Measurements from ENCODE around the gene ATP6V0D1. TPM values are rescaled to one million over a fixed set of nuclear protein-coding genes. Genes with fewer than 3 reads are reported as not detected.

Gene ATP6V0D1
- polyA plus RNA-seq, 2 of the 4 experiments (the other 2 are of a cell fraction) = 45.7 to 103 TPM

DNA sequence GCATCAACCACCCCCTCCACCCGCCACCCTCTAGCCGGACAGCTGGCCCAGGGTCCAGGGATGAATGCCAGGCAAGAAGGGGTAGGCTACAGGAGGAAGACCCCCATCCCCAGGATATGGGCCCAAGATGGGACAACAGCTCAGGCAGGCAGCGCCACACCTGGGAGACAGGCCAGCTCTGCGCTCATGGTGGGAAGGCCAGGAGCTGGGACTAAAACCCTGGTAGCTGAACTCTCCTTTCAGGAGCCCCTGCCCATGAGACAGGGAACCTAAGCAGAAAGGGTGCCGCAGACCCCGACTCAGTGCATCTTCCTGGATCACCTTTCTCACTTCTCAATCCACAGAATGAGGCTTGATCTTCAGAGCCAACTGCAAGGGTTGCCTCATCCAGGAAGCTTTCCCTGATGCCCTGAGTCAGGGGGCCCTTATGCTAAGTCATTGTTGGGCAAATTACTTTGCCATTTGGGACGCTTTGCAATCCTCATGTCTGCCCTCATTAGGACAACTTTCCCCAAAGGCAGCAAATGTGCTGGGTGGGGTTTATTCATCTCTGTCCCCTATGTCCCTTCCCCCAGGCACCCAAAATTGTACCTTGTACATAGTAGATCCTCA is 73.7 kb downstream of the ATP6V0D1 start:
- no peak overlapping the region for H3K4me3 ChIP-seq
- DNase-seq (ENCODE audit: low read depth in 1 of 2, low spot score in 1 of 2) (no peak), FAIRE-seq (no peak), ATAC-seq (no peak; a peak in 1 of 6 replicates)
- H3K4me2 ChIP-seq = no peak overlapping the region
- TF ChIP-seq MAZ (IDR thresholded peaks at IDR 0.05; ENCODE audit: borderline replicate concordance, low read depth, low read length) (no peak), HOXA7 (CRISPR knock-in tag; IDR thresholded peaks at IDR 0.05) (no peak), EP300 (IDR thresholded peaks at IDR 0.05) (no peak), HOXB13 (CRISPR knock-in tag; IDR thresholded peaks at IDR 0.05; ENCODE audit: low read depth) (no peak), EHF (CRISPR knock-in tag; IDR thresholded peaks at IDR 0.05) (no peak), PHF8 (IDR thresholded peaks at IDR 0.05; ENCODE audit: borderline replicate concordance, low read depth) (no peak), RNF2 (IDR thresholded peaks at IDR 0.05; ENCODE audit: borderline replicate concordance, low read depth) (no peak), ZNF302 (CRISPR knock-in tag; IDR thresholded peaks at IDR 0.05) (no peak), CEBPB (IDR thresholded peaks at IDR 0.05) (no peak), NR3C1 (IDR thresholded peaks at IDR 0.05) (no peak), SREBF2 (IDR thresholded peaks at IDR 0.05) (no peak), JUNB (IDR thresholded peaks at IDR 0.05) (no peak), FOXS1 (CRISPR knock-in tag; IDR thresholded peaks at IDR 0.05) (no peak), NPAS2 (CRISPR knock-in tag; IDR thresholded peaks at IDR 0.05; ENCODE audit: borderline replicate concordance) (no peak), RCOR1 (IDR thresholded peaks at IDR 0.05; ENCODE audit: low read depth, low read length) (no peak), RAD21 (conservative IDR thresholded peaks at IDR 0.05 in 1 of 2, IDR thresholded peaks at IDR 0.05 in 1 of 2) (no peak)
- TF ChIP-seq, protein P1, sequence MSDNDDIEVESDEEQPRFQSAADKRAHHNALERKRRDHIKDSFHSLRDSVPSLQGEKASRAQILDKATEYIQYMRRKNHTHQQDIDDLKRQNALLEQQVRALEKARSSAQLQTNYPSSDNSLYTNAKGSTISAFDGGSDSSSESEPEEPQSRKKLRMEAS (IDR thresholded peaks at IDR 0.05) = no peak
- TF ChIP-seq, protein P2, sequence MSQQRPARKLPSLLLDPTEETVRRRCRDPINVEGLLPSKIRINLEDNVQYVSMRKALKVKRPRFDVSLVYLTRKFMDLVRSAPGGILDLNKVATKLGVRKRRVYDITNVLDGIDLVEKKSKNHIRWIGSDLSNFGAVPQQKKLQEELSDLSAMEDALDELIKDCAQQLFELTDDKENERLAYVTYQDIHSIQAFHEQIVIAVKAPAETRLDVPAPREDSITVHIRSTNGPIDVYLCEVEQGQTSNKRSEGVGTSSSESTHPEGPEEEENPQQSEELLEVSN (IDR thresholded peaks at IDR 0.05; ENCODE audit: borderline replicate concordance, low read depth) = no peak
- TF ChIP-seq, protein P3, sequence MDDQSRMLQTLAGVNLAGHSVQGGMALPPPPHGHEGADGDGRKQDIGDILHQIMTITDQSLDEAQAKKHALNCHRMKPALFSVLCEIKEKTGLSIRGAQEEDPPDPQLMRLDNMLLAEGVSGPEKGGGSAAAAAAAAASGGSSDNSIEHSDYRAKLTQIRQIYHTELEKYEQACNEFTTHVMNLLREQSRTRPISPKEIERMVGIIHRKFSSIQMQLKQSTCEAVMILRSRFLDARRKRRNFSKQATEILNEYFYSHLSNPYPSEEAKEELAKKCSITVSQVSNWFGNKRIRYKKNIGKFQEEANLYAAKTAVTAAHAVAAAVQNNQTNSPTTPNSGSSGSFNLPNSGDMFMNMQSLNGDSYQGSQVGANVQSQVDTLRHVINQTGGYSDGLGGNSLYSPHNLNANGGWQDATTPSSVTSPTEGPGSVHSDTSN (IDR thresholded peaks at IDR 0.05) = no peak
- H3K27ac ChIP-seq = no peak overlapping the region
- WGBS (ENCODE audit: missing lambda C conversion rate) = 88% methylated on average over 7 of the region's 7 CpGs
- H3K4me1 ChIP-seq = peaks cover 11% of the 10 kb centered on the region; the same call in 2 of the 3 replicates
- CTCF ChIA-PET = interaction anchor here (0.6 to 3.6 kb wide), 11 partner anchors 8 to 825 kb away, joined by 3 to 17 read pairs (median 4); partner anchors contain the start of gene ZDHHC1
- H3K9me3 ChIP-seq = no peaks in the 10 kb centered on the region
- POLR2A ChIA-PET = interaction anchor here (0.6 kb wide), 1 partner anchor 72 kb away, joined by 3 read pairs; no protein-coding TSS in a partner anchor

DNA sequence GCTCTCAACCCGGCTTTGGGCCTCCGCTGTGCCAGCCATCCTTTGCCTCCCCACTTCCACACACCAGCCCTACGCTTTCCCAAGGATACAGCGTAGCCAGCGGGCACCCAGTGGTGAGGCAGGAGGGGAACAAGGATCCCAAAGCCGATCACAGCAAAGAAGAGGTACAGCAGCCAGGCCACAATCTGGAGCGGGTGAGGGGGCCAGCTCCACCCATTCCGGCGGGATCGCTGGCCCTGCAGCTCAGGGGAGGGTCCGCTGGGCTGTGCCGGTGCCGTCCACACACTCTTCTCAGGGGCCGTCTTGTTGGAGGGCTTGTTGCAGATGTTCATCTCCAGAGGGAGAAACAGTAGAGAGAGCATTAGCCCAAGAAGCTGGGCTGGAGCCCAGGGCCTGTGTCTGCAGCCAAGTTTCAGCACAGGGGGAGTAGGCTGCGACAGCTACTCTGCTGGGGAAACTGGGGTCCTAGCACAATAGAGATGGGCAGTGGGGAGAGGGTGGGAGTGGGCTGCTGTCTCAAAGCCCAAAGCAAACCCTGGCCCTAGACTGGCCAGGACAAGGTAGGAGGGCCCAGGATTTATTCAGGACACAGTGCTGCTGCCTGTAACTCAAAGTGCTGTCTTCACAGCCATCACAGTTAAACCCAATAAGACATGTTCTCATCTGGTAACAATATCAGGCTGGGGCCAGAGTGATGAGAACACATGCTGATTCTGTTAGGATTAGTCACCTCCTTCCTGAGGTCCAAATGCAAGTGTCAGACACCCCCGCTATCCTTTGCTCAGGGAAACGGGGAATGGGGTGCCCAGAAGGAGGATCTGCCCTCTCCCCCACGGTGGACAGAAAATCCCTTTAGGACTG is 74.6 kb downstream of the ATP6V0D1 start:
- no peak for FAIRE-seq
- no peak overlapping the region for H3K4me2 ChIP-seq

More for the DNA sequence above, 74.6 kb downstream of the ATP6V0D1 start:
- TF ChIP-seq BHLHE40 (IDR thresholded peaks at IDR 0.05; ENCODE audit: low read depth, low read length) (no peak), MAFK (IDR thresholded peaks at IDR 0.05; ENCODE audit: partially characterized antibody) (no peak), CEBPB (IDR thresholded peaks at IDR 0.05) (no peak), GATA3 (IDR thresholded peaks at IDR 0.05; ENCODE audit: borderline replicate concordance) (no peak), CHD2 (IDR thresholded peaks at IDR 0.05; ENCODE audit: low read length, partially characterized antibody) (no peak), EHMT2 (IDR thresholded peaks at IDR 0.05; ENCODE audit: low read depth) (no peak), NPAS2 (CRISPR knock-in tag; IDR thresholded peaks at IDR 0.05; ENCODE audit: borderline replicate concordance) (no peak)
- TF ChIP-seq, protein P4, sequence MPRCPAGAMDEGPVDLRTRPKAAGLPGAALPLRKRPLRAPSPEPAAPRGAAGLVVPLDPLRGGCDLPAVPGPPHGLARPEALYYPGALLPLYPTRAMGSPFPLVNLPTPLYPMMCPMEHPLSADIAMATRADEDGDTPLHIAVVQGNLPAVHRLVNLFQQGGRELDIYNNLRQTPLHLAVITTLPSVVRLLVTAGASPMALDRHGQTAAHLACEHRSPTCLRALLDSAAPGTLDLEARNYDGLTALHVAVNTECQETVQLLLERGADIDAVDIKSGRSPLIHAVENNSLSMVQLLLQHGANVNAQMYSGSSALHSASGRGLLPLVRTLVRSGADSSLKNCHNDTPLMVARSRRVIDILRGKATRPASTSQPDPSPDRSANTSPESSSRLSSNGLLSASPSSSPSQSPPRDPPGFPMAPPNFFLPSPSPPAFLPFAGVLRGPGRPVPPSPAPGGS (IDR thresholded peaks at IDR 0.05) = no peak
- TF ChIP-seq, protein P5, sequence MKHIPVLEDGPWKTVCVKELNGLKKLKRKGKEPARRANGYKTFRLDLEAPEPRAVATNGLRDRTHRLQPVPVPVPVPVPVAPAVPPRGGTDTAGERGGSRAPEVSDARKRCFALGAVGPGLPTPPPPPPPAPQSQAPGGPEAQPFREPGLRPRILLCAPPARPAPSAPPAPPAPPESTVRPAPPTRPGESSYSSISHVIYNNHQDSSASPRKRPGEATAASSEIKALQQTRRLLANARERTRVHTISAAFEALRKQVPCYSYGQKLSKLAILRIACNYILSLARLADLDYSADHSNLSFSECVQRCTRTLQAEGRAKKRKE (CRISPR knock-in tag; IDR thresholded peaks at IDR 0.05; ENCODE audit: low read depth) = no peak
- TF ChIP-seq, protein P6, sequence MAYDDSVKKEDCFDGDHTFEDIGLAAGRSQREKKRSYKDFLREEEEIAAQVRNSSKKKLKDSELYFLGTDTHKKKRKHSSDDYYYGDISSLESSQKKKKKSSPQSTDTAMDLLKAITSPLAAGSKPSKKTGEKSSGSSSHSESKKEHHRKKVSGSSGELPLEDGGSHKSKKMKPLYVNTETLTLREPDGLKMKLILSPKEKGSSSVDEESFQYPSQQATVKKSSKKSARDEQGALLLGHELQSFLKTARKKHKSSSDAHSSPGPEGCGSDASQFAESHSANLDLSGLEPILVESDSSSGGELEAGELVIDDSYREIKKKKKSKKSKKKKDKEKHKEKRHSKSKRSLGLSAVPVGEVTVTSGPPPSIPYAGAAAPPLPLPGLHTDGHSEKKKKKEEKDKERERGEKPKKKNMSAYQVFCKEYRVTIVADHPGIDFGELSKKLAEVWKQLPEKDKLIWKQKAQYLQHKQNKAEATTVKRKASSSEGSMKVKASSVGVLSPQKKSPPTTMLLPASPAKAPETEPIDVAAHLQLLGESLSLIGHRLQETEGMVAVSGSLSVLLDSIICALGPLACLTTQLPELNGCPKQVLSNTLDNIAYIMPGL (CRISPR knock-in tag; IDR thresholded peaks at IDR 0.05; ENCODE audit: borderline replicate concordance) = no peak
- ATAC-seq = peak in 1 of 2 experiments; percentile 44; a peak in 3 of 6 replicates
- Histone ChIP-seq H3K9me3 (no peaks in the 10 kb centered on the region), H3K4me3 (no peak overlapping the region), H3K27ac (no peak overlapping the region), H3K4me1 (peaks cover 11% of the 10 kb centered on the region; the same call in 2 of the 3 replicates)
- no peak for DNase-seq (ENCODE audit: low read depth in 1 of 2, low spot score in 1 of 2)
- WGBS (ENCODE audit: missing lambda C conversion rate) = 91% methylated on average over 14 of the region's 18 CpGs
- ChIA-PET CTCF (interaction anchor here (0.9 to 3.6 kb wide), 9 partner anchors 7 to 121 kb away, joined by 3 to 17 read pairs (median 4); partner anchors contain the start of gene ZDHHC1), POLR2A (no interaction called here)
